ENCODE data around the gene TTLL8. TPM values are rescaled to one million over a fixed set of nuclear protein-coding genes. Genes with fewer than 3 reads are reported as not detected.

Gene TTLL8
- total and polyA plus RNA-seq, 2 of the 8 experiments (the other 6 are each of a cell fraction or from before 2014, with no cell fraction given), result not detected

GRCh38 chr22:50017701-50018224 is 40.3 kb downstream of the TTLL8 start:
- no peaks in the 10 kb centered on the region for H3K79me2 ChIP-seq (ENCODE audit: control insufficient read depth in 1 of 2, insufficient read depth in 2 of 2, low read length in 2 of 2)
- peaks cover 0 to 12% of the 10 kb centered on the region in 2 experiments; a peak in 2 of 4 replicates for H3K9me3 ChIP-seq (ENCODE audit: insufficient read depth in 2 of 2, low read depth in 1 of 2, low read length in 1 of 2)
- WGBS, 2 experiments (ENCODE audit: extremely low coverage in 1 of 2, insufficient coverage in 1 of 2, insufficient read length in 1 of 2, insufficient replicate concordance in 2 of 2, low coverage in 1 of 2, low lambda C conversion rate in 2 of 2, missing lambda C conversion rate in 1 of 2), result 87% methylated on average over 4 of the region's 6 CpGs; no CpG with 5 or more reads in 1 of the 2 experiments
- H2BK120ac ChIP-seq (replicated peaks; ENCODE audit: low read depth, low read length), result no peak overlapping the region
- POLR2A ChIA-PET (ENCODE audit: partially characterized antibody), result interaction anchor here (1.7 kb wide), 1 partner anchor 12 kb away, joined by 4 read pairs; no protein-coding TSS in a partner anchor
- no peak overlapping the region for H4K5ac ChIP-seq (ENCODE audit: insufficient read length, low read depth, low read length)
- no peak overlapping the region for H3K9ac ChIP-seq (replicated peaks in 1 of 4; ENCODE audit: extremely low read depth in 1 of 4, low read depth in 3 of 4, low read length in 3 of 4)
- no peak overlapping the region for H3K4me2 ChIP-seq (ENCODE audit: insufficient read depth in 1 of 2, low read depth in 2 of 2, low read length in 2 of 2)
- no peak overlapping the region for H3K14ac ChIP-seq (ENCODE audit: insufficient read length)
- H4K8ac ChIP-seq (ENCODE audit: extremely low read depth, insufficient read depth, low read length), result no peak overlapping the region
- H3K36me3 ChIP-seq (ENCODE audit: control insufficient read depth in 2 of 4, insufficient read depth in 4 of 4, low read length in 3 of 4), result no peaks in the 10 kb centered on the region; a peak in 1 of 8 replicates
- H2BK12ac ChIP-seq (ENCODE audit: low read depth, low read length), result no peak overlapping the region
- CTCF ChIA-PET (ENCODE audit: partially characterized antibody), result interaction anchor here (0.7 to 2.5 kb wide), 7 partner anchors 9 to 250 kb away, joined by 3 to 12 read pairs (median 5); no protein-coding TSS in a partner anchor
- H3K4me3 ChIP-seq (ENCODE audit: extremely low read depth in 1 of 4, insufficient read depth in 2 of 4, low read depth in 3 of 4, low read length in 4 of 4), result no peak overlapping the region
- DNase-seq (ENCODE audit: low read depth in 1 of 2, low spot score in 2 of 2) (no peak), FAIRE-seq (no peak)
- H3K18ac ChIP-seq (ENCODE audit: extremely low read depth, low read length), result no peak overlapping the region
- H3K4me1 ChIP-seq (replicated peaks in 1 of 4; ENCODE audit: control insufficient read depth in 3 of 4, insufficient read depth in 4 of 4, low read length in 3 of 4), result peaks cover 0 to 11% (median 5%) of the 10 kb centered on the region in 4 experiments; a peak in 5 of 7 replicates
- H2BK15ac ChIP-seq (ENCODE audit: low read length), result no peak overlapping the region
- peaks cover 0 to 3% of the 10 kb centered on the region in 2 experiments for H4K20me1 ChIP-seq (replicated peaks in 1 of 2; ENCODE audit: control insufficient read depth in 1 of 2, insufficient read depth in 2 of 2, low read length in 2 of 2)
- no peak overlapping the region for H2AK5ac ChIP-seq (ENCODE audit: low read depth, low read length)
- H3K27ac ChIP-seq (ENCODE audit: low read depth, low read length), result no peak overlapping the region
- no peak overlapping the region for H4K91ac ChIP-seq (replicated peaks; ENCODE audit: insufficient read length, low read length)
- H2AFZ ChIP-seq (ENCODE audit: low read length), result no peak overlapping the region
- no peak overlapping the region for H3K56ac ChIP-seq (replicated peaks; ENCODE audit: insufficient read length, low read depth, low read length)
- no peak overlapping the region for H2BK5ac ChIP-seq (ENCODE audit: low read depth, low read length)
- no peaks in the 10 kb centered on the region; the same call in 1 of the 2 replicates for H3K79me1 ChIP-seq (ENCODE audit: low read depth, low read length)
- no peak overlapping the region for H3K23ac ChIP-seq (ENCODE audit: insufficient read length)
- peaks cover 7% of the 10 kb centered on the region; the same call in 1 of the 2 replicates for H3K23me2 ChIP-seq (ENCODE audit: low read depth, low read length)
- peaks cover 18 to 34% (median 25%) of the 10 kb centered on the region in 4 experiments for H3K27me3 ChIP-seq (replicated peaks in 1 of 4; ENCODE audit: control insufficient read depth in 3 of 4, extremely low read depth in 1 of 4, insufficient read depth in 3 of 4, low read length in 3 of 4)
- H2BK20ac ChIP-seq (ENCODE audit: low read length), result no peak overlapping the region
- no peak overlapping the region for H3K4ac ChIP-seq (replicated peaks; ENCODE audit: insufficient read length, low read depth, low read length)
- TF ChIP-seq GTF2F1 (IDR thresholded peaks at IDR 0.05; ENCODE audit: borderline replicate concordance, low read depth, low read length) (no peak), E2F6 (IDR thresholded peaks at IDR 0.05) (no peak), PHF8 (conservative IDR thresholded peaks at IDR 0.05; ENCODE audit: low read depth, low read length) (no peak), SRF (IDR thresholded peaks at IDR 0.05; ENCODE audit: low read depth, low read length) (peak; percentile 40; the same call in 1 of the 2 replicates), YY1 (IDR thresholded peaks at IDR 0.05; ENCODE audit: low read depth, low read length) (no peak)

Data from H1 (cell line).